ENCODE data around the gene GRIA4.

GRIA4 gene

DNA sequence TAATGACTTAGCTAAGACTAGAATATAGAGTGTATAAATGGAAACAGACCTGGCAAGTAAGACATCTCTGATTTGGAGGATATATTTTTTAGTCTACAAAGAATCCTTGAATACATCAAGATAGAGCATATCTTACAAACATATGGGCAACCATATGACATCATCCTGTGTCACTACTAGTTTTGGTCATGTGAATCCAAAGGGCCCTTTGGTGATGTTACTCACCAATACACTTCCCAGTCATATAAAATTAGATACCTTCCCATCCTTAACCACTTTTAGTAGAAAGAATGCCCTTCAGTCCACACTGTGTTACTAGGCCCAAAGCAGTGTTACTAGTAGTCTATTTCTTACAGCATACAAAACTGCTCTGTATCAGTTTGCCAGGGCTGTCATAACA, 31.6 kb downstream of the GRIA4 start:
- DNase-seq, result no peak

GRCh38 chr11:105642870-105643269, 33.0 kb downstream of the GRIA4 start:
- DNase-seq, result no peak

- no peak for DNase-seq
Measured at GRCh38 chr11:105644839-105645573, 35.1 kb downstream of the GRIA4 start.

DNA sequence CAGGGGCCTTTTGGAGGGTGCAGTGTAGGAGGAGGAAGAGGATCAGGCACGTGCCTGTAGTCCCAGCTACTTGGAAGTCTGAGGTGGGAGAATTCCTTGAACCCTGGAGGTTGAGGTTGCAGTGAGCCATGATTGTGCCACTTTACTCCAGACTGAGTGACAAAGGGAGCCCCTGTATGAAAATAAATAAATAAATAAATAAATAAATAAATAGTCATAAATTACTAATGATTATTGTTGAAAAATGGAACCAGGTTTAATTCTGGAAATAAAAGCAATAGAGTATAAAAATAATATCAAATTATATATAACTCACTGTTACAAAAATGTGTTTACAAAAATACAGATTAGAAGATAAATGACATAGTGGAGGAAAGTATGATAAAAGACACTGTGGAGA, 37.9 kb downstream of the GRIA4 start:
- no peak for DNase-seq

DNA sequence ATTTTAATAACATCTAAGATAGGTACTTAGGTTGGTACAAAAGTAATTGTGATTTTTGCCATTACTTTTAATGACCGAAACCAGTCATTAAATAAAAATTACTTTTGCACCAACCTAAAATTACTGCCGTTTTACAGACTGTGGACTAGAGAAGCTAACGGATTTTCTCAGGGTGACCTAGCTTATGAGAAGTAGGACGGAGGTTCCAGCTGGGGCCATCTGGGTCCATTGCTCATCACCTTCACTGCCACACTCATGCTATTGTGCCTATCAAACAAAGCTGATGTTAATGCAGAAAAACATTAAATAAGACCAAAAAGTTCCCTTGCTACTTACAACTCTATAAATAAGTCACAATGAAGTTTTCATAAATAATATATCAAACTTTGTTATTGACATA, 38.9 kb downstream of the GRIA4 start:
- DNase-seq, result no peak

GRCh38 chr11:105665281-105665680, 55.4 kb downstream of the GRIA4 start:
- DNase-seq, result no peak

- DNase-seq, result no peak
Measured at GRCh38 chr11:105667441-105667840, 57.6 kb downstream of the GRIA4 start.

GRCh38 chr11:105670811-105671210, 60.9 kb downstream of the GRIA4 start:
- no peak for DNase-seq

DNA sequence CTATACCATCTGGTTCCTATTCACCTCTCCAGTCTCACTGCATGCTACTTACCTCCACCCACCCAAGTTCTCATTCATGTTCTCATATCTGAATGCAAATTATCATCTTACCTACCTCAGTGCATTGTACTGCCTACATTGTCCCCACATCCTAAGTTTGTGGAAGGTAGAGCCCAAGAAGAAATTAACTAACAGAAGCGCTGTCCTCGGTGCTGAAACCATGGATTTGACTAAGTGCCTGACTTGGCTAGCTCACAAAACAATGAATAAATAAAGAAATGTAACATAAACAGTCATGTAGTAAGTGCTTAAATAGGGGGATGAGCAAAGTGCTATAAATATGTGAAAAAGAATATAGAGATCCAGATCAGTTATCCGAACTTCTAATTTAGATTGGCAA, 63.2 kb downstream of the GRIA4 start:
- DNase-seq, result no peak

GRCh38 chr11:105689631-105690030, 79.8 kb downstream of the GRIA4 start:
- DNase-seq, result no peak

- DNase-seq, result no peak
Measured at GRCh38 chr11:105690467-105690866, 80.6 kb downstream of the GRIA4 start.

DNA sequence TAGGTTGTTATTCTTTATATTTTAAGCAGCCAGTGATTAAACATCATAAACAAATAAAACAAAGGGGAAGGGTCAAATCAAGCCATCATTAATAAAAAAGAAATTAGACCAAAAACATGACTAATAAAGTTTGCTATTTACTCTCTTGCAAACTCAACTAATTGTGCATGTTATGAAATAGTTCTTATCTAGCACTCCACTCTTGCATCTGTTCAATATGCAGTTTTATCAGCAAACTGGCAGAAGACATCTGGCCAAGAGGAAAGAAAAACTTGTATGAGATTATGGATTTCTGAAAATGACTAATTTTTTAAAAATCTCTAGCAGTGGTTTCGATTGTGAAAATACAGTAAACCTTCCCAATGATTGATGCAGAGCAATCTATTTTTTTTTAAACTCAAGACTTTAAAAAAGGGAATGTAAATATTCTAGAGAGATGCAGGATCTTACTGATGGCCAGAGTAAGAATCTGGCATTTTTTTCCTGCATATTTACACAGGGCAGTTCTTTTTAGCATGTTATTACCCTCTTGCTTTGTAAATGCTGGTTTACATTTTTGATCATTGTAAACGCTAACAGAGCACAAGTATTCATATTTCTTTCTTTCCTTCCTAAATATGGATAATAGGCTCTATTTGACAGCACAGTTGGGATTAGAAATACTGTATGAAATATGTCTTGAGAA, 83.3 kb downstream of the GRIA4 start:
- no peak for DNase-seq

GRCh38 chr11:105696000-105696399, 86.1 kb downstream of the GRIA4 start:
- no peak for DNase-seq

DNA sequence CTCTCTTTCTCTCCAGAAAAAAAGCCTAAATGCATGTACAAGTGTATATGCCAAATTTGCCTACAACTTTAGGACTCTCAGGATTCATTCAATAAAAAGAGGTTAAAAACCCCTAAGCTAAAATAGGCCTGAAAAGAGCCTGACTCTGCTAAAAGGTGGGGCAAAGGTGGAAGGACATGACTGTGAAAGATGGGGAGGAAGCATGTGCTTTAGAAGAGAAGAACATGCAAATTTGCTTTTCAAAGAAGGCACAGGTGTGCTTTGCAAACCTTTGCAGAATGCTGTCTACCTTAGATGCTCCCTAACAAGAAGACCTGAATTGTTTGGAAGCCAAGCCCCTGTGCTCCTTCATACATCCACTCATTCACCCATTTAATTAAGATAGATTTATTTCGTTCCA, 87.4 kb downstream of the GRIA4 start:
- DNase-seq, result no peak

- DNase-seq, result no peak
Measured at GRCh38 chr11:105699203-105699602, 89.3 kb downstream of the GRIA4 start.

- DNase-seq, result no peak
Measured at GRCh38 chr11:105700271-105700670, 90.4 kb downstream of the GRIA4 start.

GRCh38 chr11:105701098-105701497, 91.2 kb downstream of the GRIA4 start:
- no peak for DNase-seq

DNA sequence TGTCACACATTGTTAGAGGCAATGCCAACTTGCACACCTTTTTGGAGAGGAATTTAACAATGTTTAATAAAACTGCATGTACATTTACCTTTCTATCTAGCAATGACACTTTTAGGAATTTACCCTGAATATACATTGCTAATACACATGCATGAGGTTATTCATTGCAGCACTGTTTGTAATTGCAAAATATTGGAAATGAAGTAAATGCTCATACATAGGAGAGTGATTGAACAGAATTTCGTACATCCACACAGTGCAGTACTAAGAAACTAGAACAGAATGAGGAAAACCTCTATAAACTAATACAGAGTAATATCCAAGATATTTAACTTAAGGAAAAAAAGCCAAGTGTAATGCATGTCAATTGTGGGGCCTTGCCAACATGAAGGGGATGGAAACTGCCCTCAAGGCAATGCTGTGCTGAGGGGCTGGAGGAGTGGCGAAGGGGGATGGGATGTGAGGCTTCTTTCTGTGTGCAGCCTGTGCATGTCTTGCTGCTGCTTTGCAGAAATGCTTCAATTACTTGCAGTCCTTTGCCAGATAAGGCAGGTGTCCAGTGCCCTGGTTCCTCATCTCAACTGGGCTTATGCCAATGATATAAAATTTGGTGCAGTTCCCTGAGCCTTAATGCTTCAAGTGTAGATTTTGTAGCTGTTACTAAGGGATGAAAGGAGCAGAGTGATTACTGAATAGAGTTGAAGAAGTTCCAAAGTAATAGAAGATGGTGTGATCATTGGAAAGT, 96.1 kb downstream of the GRIA4 start:
- no peak for DNase-seq

DNA sequence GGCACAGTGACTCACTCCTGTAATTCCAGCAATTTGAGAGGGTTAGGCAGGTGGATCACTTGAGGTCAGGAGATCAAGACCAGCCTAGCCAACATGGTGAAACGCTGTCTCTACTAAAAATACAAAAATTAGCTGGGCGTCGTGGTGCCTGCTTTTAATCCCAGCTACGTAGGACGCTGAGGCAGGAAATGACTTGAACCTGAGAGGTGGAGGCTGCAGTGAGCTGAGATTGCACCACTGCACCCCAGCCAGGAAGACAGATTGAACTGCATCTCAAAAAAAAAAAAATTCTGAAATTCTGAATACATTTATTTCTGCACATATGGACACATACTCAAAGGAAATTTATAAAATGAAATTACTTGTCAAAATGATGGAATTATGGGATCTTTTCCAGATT, 103.2 kb downstream of the GRIA4 start:
- DNase-seq, result no peak

- DNase-seq, result no peak
Measured at GRCh38 chr11:105713696-105714095, 103.8 kb downstream of the GRIA4 start.

DNA sequence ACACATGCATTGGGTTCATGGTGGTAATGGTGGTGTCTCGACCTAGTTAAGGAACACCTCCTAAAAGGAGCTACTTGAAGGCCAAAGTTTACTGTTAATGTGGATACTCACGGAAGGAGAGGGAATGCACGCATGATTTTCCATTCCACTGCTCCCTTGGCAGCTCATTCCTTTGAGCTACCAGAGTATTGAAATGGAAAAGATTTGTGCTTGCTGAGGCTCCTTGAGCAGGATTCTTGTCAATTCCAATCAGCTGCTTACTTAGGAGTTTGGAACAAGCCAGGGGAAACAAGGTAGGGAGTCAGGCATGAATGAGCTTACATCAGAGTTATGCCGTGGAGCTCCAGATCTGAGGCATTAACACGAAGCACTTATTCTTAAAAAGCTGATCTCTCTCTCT, 108.8 kb downstream of the GRIA4 start:
- no peak for DNase-seq

DNA sequence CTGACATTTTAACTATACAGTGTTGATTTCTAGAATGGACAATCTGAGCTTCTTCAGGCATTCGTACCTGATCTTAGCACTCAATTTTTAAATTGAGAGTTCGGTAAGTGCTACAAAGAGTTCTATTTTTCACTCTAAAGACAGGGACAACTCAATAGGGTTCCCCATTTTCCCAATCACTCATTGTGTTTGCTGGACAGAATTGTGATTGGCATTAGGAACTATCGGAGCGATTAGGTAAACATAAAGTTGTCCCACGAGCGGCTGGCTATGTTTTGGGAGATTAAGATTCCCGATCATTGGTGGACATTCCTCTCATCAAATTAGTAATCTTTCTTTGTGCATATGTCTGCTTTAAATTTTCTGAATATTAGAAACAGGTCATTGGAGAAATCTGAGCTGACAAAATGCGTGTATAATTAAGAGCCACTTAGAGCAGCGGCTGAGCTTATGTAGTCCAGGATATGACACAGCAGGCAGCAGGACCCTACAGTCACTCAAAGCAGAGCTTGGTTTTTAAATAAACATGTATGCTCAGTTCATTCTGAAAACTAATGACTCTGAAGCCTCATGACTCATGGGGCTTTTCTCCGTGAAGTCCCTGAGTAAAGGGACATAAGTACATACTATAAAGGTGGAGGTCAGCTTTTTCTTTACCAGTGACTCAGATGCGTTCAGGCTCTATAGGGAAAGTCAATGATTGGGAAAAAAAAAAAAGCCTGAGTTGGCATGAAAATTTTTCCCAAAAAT, 109.4 kb downstream of the GRIA4 start:
- DNase-seq, result peak; percentile 60

- DNase-seq, result no peak
Measured at GRCh38 chr11:105720096-105720495, 110.2 kb downstream of the GRIA4 start.
